Vagina (tissue), 2 donors: ENCODE measurements around the gene TECPR1.

ENCODE experiments used
- POLR2A ChIP-seq, 2 donors: fragments of 450-650 bp; IDR thresholded peaks; one replicate each; pipeline ENCODE4 v1.6.1; 2017; ENCODE audit warnings: antibody characterized with exemption in 2 of 2, mild to moderate bottlenecking in 2 of 2, moderate library complexity in 2 of 2
- POLR2AphosphoS5 ChIP-seq, 2 donors: sonication (generic); formaldehyde crosslinking; IDR thresholded peaks; one replicate each; pipeline ENCODE4 v1.9.0; 2017; ENCODE audit warnings: antibody characterized with exemption in 2 of 2, mild to moderate bottlenecking in 2 of 2, low read depth in 1 of 2; ENCODE audit not compliant: insufficient read depth in 1 of 2
- TF ChIP-seq, protein P1 (sequence below), 3 experiments: fragments of 450-650 bp in 2 of 3; fragments of 200-600 bp in 1 of 3; sonication (generic) in 1 of 3; IDR thresholded peaks; one replicate each; pipeline ENCODE4 v1.5.1; 2017 to 2019; ENCODE audit warnings: antibody characterized with exemption in 3 of 3, mild to moderate bottlenecking in 2 of 3, moderate library complexity in 2 of 3

- TF ChIP-seq POLR2A (IDR thresholded peaks at IDR 0.05) (no peak), POLR2AphosphoS5 (IDR thresholded peaks at IDR 0.05; ENCODE audit: insufficient read depth in 1 of 2, low read depth in 1 of 2) (no peak)
- TF ChIP-seq, protein P1, sequence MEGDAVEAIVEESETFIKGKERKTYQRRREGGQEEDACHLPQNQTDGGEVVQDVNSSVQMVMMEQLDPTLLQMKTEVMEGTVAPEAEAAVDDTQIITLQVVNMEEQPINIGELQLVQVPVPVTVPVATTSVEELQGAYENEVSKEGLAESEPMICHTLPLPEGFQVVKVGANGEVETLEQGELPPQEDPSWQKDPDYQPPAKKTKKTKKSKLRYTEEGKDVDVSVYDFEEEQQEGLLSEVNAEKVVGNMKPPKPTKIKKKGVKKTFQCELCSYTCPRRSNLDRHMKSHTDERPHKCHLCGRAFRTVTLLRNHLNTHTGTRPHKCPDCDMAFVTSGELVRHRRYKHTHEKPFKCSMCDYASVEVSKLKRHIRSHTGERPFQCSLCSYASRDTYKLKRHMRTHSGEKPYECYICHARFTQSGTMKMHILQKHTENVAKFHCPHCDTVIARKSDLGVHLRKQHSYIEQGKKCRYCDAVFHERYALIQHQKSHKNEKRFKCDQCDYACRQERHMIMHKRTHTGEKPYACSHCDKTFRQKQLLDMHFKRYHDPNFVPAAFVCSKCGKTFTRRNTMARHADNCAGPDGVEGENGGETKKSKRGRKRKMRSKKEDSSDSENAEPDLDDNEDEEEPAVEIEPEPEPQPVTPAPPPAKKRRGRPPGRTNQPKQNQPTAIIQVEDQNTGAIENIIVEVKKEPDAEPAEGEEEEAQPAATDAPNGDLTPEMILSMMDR (IDR thresholded peaks at IDR 0.05), result no peak
Observed at GRCh38 chr7:98288064-98288823, 36.2 kb upstream of the TECPR1 start.
